HEK293T (cell line): ENCODE measurements around the gene FAM107B.

Source experiments
- ARNT ChIP-seq: fragments of 450-650 bp; IDR thresholded peaks from 2 replicates; pipeline ENCODE4 v1.6.1; 2017; ENCODE audit warnings: mild to moderate bottlenecking
- BHLHE40 ChIP-seq: fragments of 450-650 bp; IDR thresholded peaks from 2 replicates; pipeline ENCODE4 v1.6.1; 2016; ENCODE audit warnings: mild to moderate bottlenecking, moderate library complexity, borderline replicate concordance
- ELF4 ChIP-seq: fragments of 450-650 bp; IDR thresholded peaks from 2 replicates; pipeline ENCODE4 v1.6.1; 2017; ENCODE audit warnings: antibody characterized with exemption
- FOXA1 ChIP-seq: fragments of 450-650 bp; IDR thresholded peaks from 2 replicates; pipeline ENCODE4 v1.6.1; 2016; ENCODE audit warnings: mild to moderate bottlenecking
- FOXK2 ChIP-seq: fragments of 450-650 bp; IDR thresholded peaks from 2 replicates; pipeline ENCODE4 v1.6.1; 2016; ENCODE audit warnings: mild to moderate bottlenecking
- FOXM1 ChIP-seq: fragments of 450-650 bp; IDR thresholded peaks from 2 replicates; pipeline ENCODE4 v1.6.1; 2017; ENCODE audit warnings: mild to moderate bottlenecking, borderline replicate concordance
- HDGF ChIP-seq: fragments of 450-650 bp; IDR thresholded peaks from 2 replicates; pipeline ENCODE4 v1.6.1; 2017; ENCODE audit warnings: antibody characterized with exemption, borderline replicate concordance
- NFRKB ChIP-seq: fragments of 450-650 bp; IDR thresholded peaks from 2 replicates; pipeline ENCODE4 v1.6.1; 2016; ENCODE audit warnings: mild to moderate bottlenecking, moderate library complexity
- PKNOX1 ChIP-seq: fragments of 450-650 bp; IDR thresholded peaks from 2 replicates; pipeline ENCODE4 v1.6.1; 2016
- SP1 ChIP-seq: fragments of 450-650 bp; IDR thresholded peaks from 2 replicates; pipeline ENCODE4 v1.6.1; 2017
- SUZ12 ChIP-seq: fragments of 450-650 bp; IDR thresholded peaks from 2 replicates; pipeline ENCODE4 v1.6.1; 2016; ENCODE audit warnings: mild to moderate bottlenecking
- TARDBP ChIP-seq: fragments of 450-650 bp; IDR thresholded peaks from 2 replicates; pipeline ENCODE4 v1.6.1; 2016
- ZNF384 ChIP-seq: fragments of 450-650 bp; IDR thresholded peaks from 2 replicates; pipeline ENCODE4 v1.6.1; 2016

DNA sequence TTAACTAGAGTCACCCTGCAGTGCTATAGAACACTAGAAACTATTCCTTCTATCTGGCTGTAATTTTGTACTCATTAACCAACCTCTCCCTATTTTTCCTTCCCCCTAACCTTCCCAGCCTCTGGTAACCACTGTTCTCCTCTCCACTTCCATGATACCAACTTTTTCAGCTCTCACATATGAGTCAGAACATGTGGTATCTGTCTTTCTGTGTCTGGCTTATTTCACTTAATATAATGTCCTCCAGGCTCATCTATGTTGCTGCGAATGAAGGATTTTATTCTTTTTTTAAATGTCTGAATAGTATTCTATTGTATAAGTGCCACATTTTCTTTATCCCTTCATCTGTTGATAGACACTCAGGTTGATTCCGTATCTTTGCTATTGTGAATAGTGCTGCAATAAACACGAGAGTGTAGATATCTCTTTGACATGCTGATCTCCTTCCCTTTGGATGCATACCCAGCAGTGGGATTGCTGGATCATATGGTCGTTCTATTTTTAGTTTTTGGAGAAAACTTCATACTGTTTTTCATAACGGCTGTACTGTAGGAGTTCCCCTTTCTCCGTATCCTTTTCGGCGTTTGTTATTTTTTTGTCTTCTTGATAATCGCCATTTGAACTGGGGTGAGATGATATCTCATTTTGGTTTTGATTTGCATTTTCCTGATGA lies 101.4 kb downstream of the FAM107B start:
- TF ChIP-seq ZNF384 (no peak), HDGF (no peak), BHLHE40 (no peak), FOXM1 (no peak), SP1 (no peak), FOXA1 (no peak), SUZ12 (no peak), NFRKB (no peak), FOXK2 (no peak), ARNT (no peak), PKNOX1 (no peak), TARDBP (no peak), ELF4 (no peak)
